ENCODE data around the gene ZFPM1.

- TF ChIP-seq CREB5 (CRISPR knock-in tag; IDR thresholded peaks at IDR 0.05; ENCODE audit: low read depth) (no peak), POU6F1 (CRISPR knock-in tag; IDR thresholded peaks at IDR 0.05; ENCODE audit: borderline replicate concordance, low read depth) (no peak), RARB (CRISPR knock-in tag; IDR thresholded peaks at IDR 0.05) (no peak), ZC3H10 (CRISPR knock-in tag; IDR thresholded peaks at IDR 0.05) (no peak), OSR1 (CRISPR knock-in tag; IDR thresholded peaks at IDR 0.05) (no peak), CSRNP3 (CRISPR knock-in tag; IDR thresholded peaks at IDR 0.05) (no peak), PPARA (CRISPR knock-in tag; IDR thresholded peaks at IDR 0.05; ENCODE audit: borderline replicate concordance) (no peak), PATZ1 (CRISPR knock-in tag; IDR thresholded peaks at IDR 0.05; ENCODE audit: borderline replicate concordance) (no peak), TSHZ2 (CRISPR knock-in tag; IDR thresholded peaks at IDR 0.05) (no peak), TOX (CRISPR knock-in tag; IDR thresholded peaks at IDR 0.05; ENCODE audit: borderline replicate concordance) (no peak), ZNF565 (CRISPR knock-in tag; conservative IDR thresholded peaks at IDR 0.05; ENCODE audit: low read depth) (no peak), ZNF70 (CRISPR knock-in tag; IDR thresholded peaks at IDR 0.05) (no peak), ZFP3 (CRISPR knock-in tag; IDR thresholded peaks at IDR 0.05) (no peak)
Measured at GRCh38 chr16:88416686-88417085, 36.4 kb upstream of the ZFPM1 start.
